ENCODE measurements around the gene KCNH8. TPM values are rescaled to one million over a fixed set of nuclear protein-coding genes. Genes with fewer than 3 reads are reported as not detected.

KCNH8 gene
- total RNA-seq, 2 donors from 2014 or later = not detected

- DNase-seq (ENCODE audit: low spot score in 2 of 2) (no peak), ATAC-seq (no peak)
- H3K36me3 Mint-ChIP-seq = no peaks in the 10 kb centered on the region
- peaks cover 0 to under 1% of the 10 kb centered on the region in 2 donors for H3K9me3 Mint-ChIP-seq
- H3K27ac Mint-ChIP-seq = no peak overlapping the region
Measured at GRCh38 chr3:19547665-19548464, 399.6 kb downstream of the KCNH8 start.

GRCh38 chr3:19559724-19560442, 411.6 kb downstream of the KCNH8 start:
- H3K27ac Mint-ChIP-seq = no peak overlapping the region
- ATAC-seq (no peak), DNase-seq (ENCODE audit: low spot score in 2 of 2) (no peak)
- no peaks in the 10 kb centered on the region for H3K9me3 Mint-ChIP-seq
- no peaks in the 10 kb centered on the region for H3K36me3 Mint-ChIP-seq

GRCh38 chr3:19573644-19574043, 425.3 kb downstream of the KCNH8 start:
- Mint-ChIP-seq H3K36me3 (no peaks in the 10 kb centered on the region), H3K9me3 (peaks cover 1% of the 10 kb centered on the region in 2 donors), H3K27ac (no peak overlapping the region)
- no peak for DNase-seq (ENCODE audit: low spot score in 2 of 2)
- ATAC-seq = no peak

GRCh38 chr3:19574268-19574667, 426.0 kb downstream of the KCNH8 start:
- Mint-ChIP-seq H3K27ac (no peak overlapping the region), H3K36me3 (no peaks in the 10 kb centered on the region), H3K9me3 (no peaks in the 10 kb centered on the region)
- ATAC-seq (no peak), DNase-seq (ENCODE audit: low spot score in 2 of 2) (no peak)

- Mint-ChIP-seq H3K27ac (no peak overlapping the region), H3K36me3 (no peaks in the 10 kb centered on the region), H3K9me3 (peaks cover 0 to 5% of the 10 kb centered on the region in 2 donors)
- ATAC-seq (no peak), DNase-seq (ENCODE audit: low spot score in 2 of 2) (no peak)
Measured at GRCh38 chr3:19576343-19576742, 428.0 kb downstream of the KCNH8 start.

Data from activated naive CD4-positive, alpha-beta T cell treated with anti-CD3 and anti-CD28 coated beads, Interleukin-2, amount 50 U/mL, for 72 hours (primary cell).